OCI-LY1 (cell line): Measurements from ENCODE around the gene SKAP1.
"Not testable (repeated sequence)": the region's sequence is repeated elsewhere in the genome, so short reads cannot be mapped to it uniquely, and the experiment has no call there.

ENCODE experiments used
- H2AFZ ChIP-seq: fragments of 200-600 bp; sonication (generic), shearing (Covaris generic); 2 replicates; pipeline ENCODE4 v1.6.0; 2014; ENCODE audit warnings: antibody characterized with exemption, mild to moderate bottlenecking, low read length
- H3F3A ChIP-seq: fragments of 200-600 bp; sonication (generic), shearing (Covaris generic); 2 replicates; pipeline ENCODE4 v1.6.0; 2014; ENCODE audit warnings: mild to moderate bottlenecking, antibody characterized with exemption, low read length, moderate library complexity; ENCODE audit not compliant: insufficient read depth
- H3K27ac ChIP-seq: fragments of 200-600 bp; sonication (generic); 2 replicates; pipeline ENCODE4 v1.5.1; 2014; ENCODE audit warnings: low read length, mixed run types, mild to moderate bottlenecking, low read depth; ENCODE audit not compliant: poor library complexity, severe bottlenecking
- H3K27me3 ChIP-seq: fragments of 200-600 bp; sonication (generic); 2 replicates; pipeline ENCODE4 v1.6.0; 2014; ENCODE audit warnings: antibody characterized with exemption, mild to moderate bottlenecking, low read length, moderate library complexity; ENCODE audit not compliant: insufficient read depth
- H3K36me3 ChIP-seq: fragments of 200-600 bp; sonication (generic); 2 replicates; pipeline ENCODE4 v1.6.1; 2014; ENCODE audit warnings: mild to moderate bottlenecking, antibody characterized with exemption, low read length, moderate library complexity, mixed read lengths; ENCODE audit not compliant: insufficient read depth
- H3K4me1 ChIP-seq: fragments of 200-600 bp; sonication (generic); 2 replicates; pipeline ENCODE4 v1.5.1; 2014; ENCODE audit warnings: mild to moderate bottlenecking, low read length, moderate library complexity; ENCODE audit not compliant: insufficient read depth, severe bottlenecking
- H3K4me2 ChIP-seq: fragments of 200-600 bp; sonication (generic), shearing (Covaris generic); 2 replicates; pipeline ENCODE4 v1.6.1; 2014; ENCODE audit warnings: low read length
- H3K4me3 ChIP-seq: fragments of 200-600 bp; sonication (generic); 2 replicates; pipeline ENCODE4 v1.5.1; 2014; ENCODE audit warnings: low read length, low read depth, mild to moderate bottlenecking, mixed read lengths; ENCODE audit not compliant: poor library complexity, severe bottlenecking
- H3K79me2 ChIP-seq: fragments of 200-600 bp; shearing (Covaris generic); 2 replicates; pipeline ENCODE4 v1.6.1; 2016; ENCODE audit warnings: mixed run types, low read length, mixed read lengths; ENCODE audit not compliant: insufficient read depth
- H3K9ac ChIP-seq: fragments of 200-600 bp; sonication (generic), shearing (Covaris generic); 2 replicates; pipeline ENCODE4 v1.6.1; 2014; ENCODE audit warnings: mild to moderate bottlenecking, low read length, mixed read lengths
- H3K9me2 ChIP-seq: fragments of 200-600 bp; sonication (generic), shearing (Covaris generic); 2 replicates; pipeline ENCODE4 v1.6.1; 2014; ENCODE audit warnings: low read depth, mild to moderate bottlenecking, low read length, mixed read lengths
- H3K9me3 ChIP-seq: fragments of 200-600 bp; shearing (Covaris generic); 2 replicates; pipeline ENCODE4 v1.6.1; 2014; ENCODE audit warnings: low read length, mixed read lengths
- H4K20me1 ChIP-seq: fragments of 200-600 bp; sonication (generic), shearing (Covaris generic); 2 replicates; pipeline ENCODE4 v1.6.0; 2016; ENCODE audit warnings: mild to moderate bottlenecking, low read length; ENCODE audit not compliant: insufficient read depth
- EZH2 ChIP-seq: fragments of 200-600 bp; sonication (generic), shearing (Covaris generic); IDR thresholded peaks from 2 replicates; pipeline ENCODE4 v1.8.0; 2017; ENCODE audit warnings: borderline replicate concordance, mixed run types, mild to moderate bottlenecking, antibody characterized with exemption, low read length, moderate library complexity, mixed read lengths
- TF ChIP-seq, protein P1 (sequence below): fragments of 200-600 bp; sonication (generic), shearing (Covaris generic); IDR thresholded peaks from 2 replicates; pipeline ENCODE4 v1.5.1; 2017; ENCODE audit warnings: mild to moderate bottlenecking, antibody characterized with exemption, low read length, moderate library complexity, mixed read lengths

The SKAP1 gene

DNA sequence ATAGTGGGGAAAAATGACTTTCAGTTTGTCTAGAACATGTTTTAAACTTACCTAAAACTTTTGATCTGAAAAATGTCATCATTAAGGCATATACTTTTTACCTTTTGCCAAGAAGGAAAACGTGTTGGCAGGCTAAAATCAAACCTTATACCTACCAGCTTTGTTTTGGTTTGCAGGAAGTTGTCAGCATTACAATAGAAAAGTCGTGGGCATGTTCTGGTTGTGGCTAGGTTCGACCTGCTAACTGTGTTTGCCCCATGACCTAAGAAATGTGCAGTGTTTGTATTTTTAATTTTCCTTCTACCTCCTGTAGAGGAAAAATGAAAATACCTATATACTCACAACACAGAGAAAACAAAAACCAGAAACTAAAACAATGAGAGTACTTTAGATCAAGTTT, 13.0 kb downstream of the SKAP1 start:
- H4K20me1 ChIP-seq: no peaks in the 10 kb centered on the region
- no peaks in the 10 kb centered on the region for H3K9me2 ChIP-seq
- no peaks in the 10 kb centered on the region for H3K9me3 ChIP-seq
- H3K27me3 ChIP-seq: no peaks in the 10 kb centered on the region
- no peak overlapping the region for H3K27ac ChIP-seq
- no peak overlapping the region for H3K4me2 ChIP-seq
- H3K4me1 ChIP-seq: no peaks in the 10 kb centered on the region
- H3K4me3 ChIP-seq: no peak overlapping the region
- H2AFZ ChIP-seq: no peak overlapping the region
- no peaks in the 10 kb centered on the region for H3K36me3 ChIP-seq
- no peak for TF ChIP-seq EZH2
- TF ChIP-seq, protein P1, sequence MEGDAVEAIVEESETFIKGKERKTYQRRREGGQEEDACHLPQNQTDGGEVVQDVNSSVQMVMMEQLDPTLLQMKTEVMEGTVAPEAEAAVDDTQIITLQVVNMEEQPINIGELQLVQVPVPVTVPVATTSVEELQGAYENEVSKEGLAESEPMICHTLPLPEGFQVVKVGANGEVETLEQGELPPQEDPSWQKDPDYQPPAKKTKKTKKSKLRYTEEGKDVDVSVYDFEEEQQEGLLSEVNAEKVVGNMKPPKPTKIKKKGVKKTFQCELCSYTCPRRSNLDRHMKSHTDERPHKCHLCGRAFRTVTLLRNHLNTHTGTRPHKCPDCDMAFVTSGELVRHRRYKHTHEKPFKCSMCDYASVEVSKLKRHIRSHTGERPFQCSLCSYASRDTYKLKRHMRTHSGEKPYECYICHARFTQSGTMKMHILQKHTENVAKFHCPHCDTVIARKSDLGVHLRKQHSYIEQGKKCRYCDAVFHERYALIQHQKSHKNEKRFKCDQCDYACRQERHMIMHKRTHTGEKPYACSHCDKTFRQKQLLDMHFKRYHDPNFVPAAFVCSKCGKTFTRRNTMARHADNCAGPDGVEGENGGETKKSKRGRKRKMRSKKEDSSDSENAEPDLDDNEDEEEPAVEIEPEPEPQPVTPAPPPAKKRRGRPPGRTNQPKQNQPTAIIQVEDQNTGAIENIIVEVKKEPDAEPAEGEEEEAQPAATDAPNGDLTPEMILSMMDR: no peak
- no peak overlapping the region for H3K9ac ChIP-seq
- no peaks in the 10 kb centered on the region for H3K79me2 ChIP-seq
- no peaks in the 10 kb centered on the region for H3F3A ChIP-seq

DNA sequence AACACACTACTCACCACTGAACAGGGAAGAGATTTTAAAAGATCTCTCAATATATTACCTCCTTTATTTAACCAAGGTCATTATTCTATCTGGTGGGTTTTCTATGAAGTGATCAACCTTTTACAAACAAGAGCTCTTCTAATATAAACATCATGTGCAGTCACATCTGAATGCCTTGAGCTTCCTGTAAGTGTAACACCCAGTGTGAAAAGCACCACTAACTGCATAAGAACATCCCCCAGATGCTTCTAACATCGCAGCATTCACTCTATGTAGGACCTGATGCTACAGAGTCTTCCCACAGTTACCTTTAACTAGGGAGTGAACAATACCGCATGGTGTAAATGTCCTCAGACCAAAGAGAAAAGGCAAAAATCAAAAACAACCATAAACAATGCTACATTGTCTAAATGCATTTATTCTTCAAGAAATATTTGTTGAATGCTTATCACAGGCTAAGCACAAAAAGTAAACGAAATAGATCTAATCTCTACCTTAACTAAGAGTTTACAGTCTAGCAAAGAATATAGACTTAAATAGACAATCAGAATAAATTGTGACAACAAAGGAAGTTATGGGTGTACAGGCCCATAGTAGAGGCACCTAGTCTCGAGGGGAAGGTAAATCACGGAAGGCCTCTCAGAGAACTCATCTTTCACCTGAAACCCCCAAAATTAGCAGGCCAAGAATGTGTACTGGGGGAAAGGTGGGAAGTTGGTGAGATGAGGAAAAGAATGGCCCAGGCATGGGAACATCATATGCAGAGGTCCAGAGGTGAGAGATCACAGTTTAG, 16.2 kb downstream of the SKAP1 start:
- Histone ChIP-seq H3K9me3 (no peaks in the 10 kb centered on the region), H3K9me2 (no peaks in the 10 kb centered on the region), H3K9ac (no peak overlapping the region), H3K79me2 (no peaks in the 10 kb centered on the region), H3K27ac (no peak overlapping the region), H3K36me3 (no peaks in the 10 kb centered on the region), H4K20me1 (no peaks in the 10 kb centered on the region), H3K27me3 (no peaks in the 10 kb centered on the region), H3K4me1 (no peaks in the 10 kb centered on the region), H2AFZ (no peak overlapping the region), H3K4me2 (no peak overlapping the region), H3F3A (no peaks in the 10 kb centered on the region), H3K4me3 (no peak overlapping the region)
- TF ChIP-seq, protein P1: no peak
- no peak for TF ChIP-seq EZH2

DNA sequence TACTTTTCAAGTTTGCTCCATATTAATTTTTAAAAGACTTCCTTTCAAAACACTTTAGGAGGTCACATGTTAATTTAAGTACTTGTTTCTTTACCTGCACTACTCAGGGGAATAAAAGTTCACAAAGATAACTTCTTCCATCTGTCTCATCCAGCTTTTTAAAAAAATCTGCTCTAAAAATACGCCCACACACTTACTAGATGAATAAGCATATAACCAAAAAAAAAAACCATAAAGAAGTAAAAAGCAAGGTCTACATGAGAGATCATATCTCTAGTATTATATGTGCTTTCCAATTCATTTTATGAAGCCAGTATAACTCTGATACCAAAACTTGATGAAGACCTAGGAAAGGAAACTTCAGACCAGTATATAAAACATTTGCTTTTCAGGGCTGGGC, 17.2 kb downstream of the SKAP1 start:
- TF ChIP-seq, protein P1: no peak
- no peak for TF ChIP-seq EZH2
- no peaks in the 10 kb centered on the region for H3K9me2 ChIP-seq
- no peaks in the 10 kb centered on the region for H4K20me1 ChIP-seq
- H3K79me2 ChIP-seq: no peaks in the 10 kb centered on the region
- H2AFZ ChIP-seq: no peak overlapping the region
- H3K27ac ChIP-seq: no peak overlapping the region
- no peaks in the 10 kb centered on the region for H3K27me3 ChIP-seq
- H3K4me1 ChIP-seq: no peaks in the 10 kb centered on the region
- H3K9me3 ChIP-seq: no peaks in the 10 kb centered on the region
- H3K9ac ChIP-seq: no peak overlapping the region
- H3F3A ChIP-seq: no peaks in the 10 kb centered on the region
- H3K4me3 ChIP-seq: no peak overlapping the region
- no peaks in the 10 kb centered on the region for H3K36me3 ChIP-seq
- no peak overlapping the region for H3K4me2 ChIP-seq

DNA sequence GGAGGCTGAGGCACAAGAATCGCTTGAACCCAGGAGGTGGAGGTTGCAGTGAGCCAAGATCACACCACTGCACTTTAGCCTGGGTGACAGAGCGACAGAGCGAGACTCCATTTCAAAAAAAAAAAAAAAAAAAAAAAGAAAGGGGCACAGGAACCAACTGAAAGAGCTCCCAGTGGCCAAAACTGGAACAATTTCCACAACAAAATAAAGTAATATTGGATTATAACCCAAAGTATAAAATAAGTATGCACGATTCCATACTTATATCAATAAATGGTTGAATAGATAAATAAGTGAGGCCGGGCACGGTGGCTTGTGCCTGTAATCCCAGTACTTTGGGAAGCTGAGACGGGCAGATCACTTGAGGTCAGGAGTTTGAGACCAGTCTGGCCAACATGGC, 19.2 kb downstream of the SKAP1 start:
- H3K27me3 ChIP-seq, H3F3A ChIP-seq, H3K4me2 ChIP-seq, H3K9me2 ChIP-seq, H3K36me3 ChIP-seq, H3K4me3 ChIP-seq, H3K4me1 ChIP-seq, H4K20me1 ChIP-seq, H2AFZ ChIP-seq, H3K27ac ChIP-seq, H3K9ac ChIP-seq, H3K79me2 ChIP-seq, H3K9me3 ChIP-seq: not testable (repeated sequence)
